Neural cell (in vitro differentiated cells): ENCODE data around the gene THAP4. TPM values are rescaled to one million over a fixed set of nuclear protein-coding genes. Genes with fewer than 3 reads are reported as not detected.

ENCODE experiments used
- H2AFZ ChIP-seq: fragments of 200-600, 300-800 bp; sonication (generic), shearing (Covaris generic); 2 replicates; pipeline ENCODE4 v1.6.0; 2014; ENCODE audit warnings: low read depth, mild to moderate bottlenecking, antibody characterized with exemption, low read length, moderate library complexity
- H3F3A ChIP-seq: fragments of 200-600 bp; shearing (Covaris generic); 2 replicates; pipeline ENCODE4 v1.6.1; 2016; ENCODE audit warnings: mild to moderate bottlenecking, moderate library complexity, mixed read lengths, antibody characterized with exemption, low read length; ENCODE audit not compliant: insufficient read depth, poor library complexity, severe bottlenecking
- H3K27ac ChIP-seq: fragments of 200-600, 300-800 bp; sonication (generic), shearing (Covaris generic); 2 replicates; pipeline ENCODE4 v1.5.1; 2014; ENCODE audit warnings: mild to moderate bottlenecking, low read length, moderate library complexity
- H3K27me3 ChIP-seq: fragments of 300-800, 200-600 bp; sonication (generic), shearing (Covaris generic); 2 replicates; pipeline ENCODE4 v1.6.0; 2014; ENCODE audit warnings: mild to moderate bottlenecking, low read depth, low read length, moderate library complexity; ENCODE audit not compliant: insufficient read depth
- H3K36me3 ChIP-seq: fragments of 300-800, 200-600 bp; sonication (generic), shearing (Covaris generic); 2 replicates; pipeline ENCODE4 v1.5.1; 2014; ENCODE audit warnings: mild to moderate bottlenecking, antibody characterized with exemption, low read length, moderate library complexity; ENCODE audit not compliant: insufficient read depth
- H3K4me2 ChIP-seq: fragments of 300-800, 200-600 bp; sonication (generic), shearing (Covaris generic); 2 replicates; pipeline ENCODE4 v1.6.0; 2014; ENCODE audit warnings: mild to moderate bottlenecking, low read length
- H3K4me3 ChIP-seq: fragments of 300-800, 200-600 bp; sonication (generic), shearing (Covaris generic); 2 replicates; pipeline ENCODE4 v1.5.1; 2014; ENCODE audit warnings: mild to moderate bottlenecking, low read length, moderate library complexity
- H3K79me2 ChIP-seq: fragments of 200-600 bp; shearing (Covaris generic); replicated peaks from 2 replicates; pipeline ENCODE4 v1.6.0; 2014; ENCODE audit warnings: mild to moderate bottlenecking, low read length, moderate library complexity; ENCODE audit not compliant: insufficient read depth
- H3K9ac ChIP-seq: fragments of 300-800, 200-600 bp; sonication (generic), shearing (Covaris generic); 2 replicates; pipeline ENCODE4 v1.6.1; 2016; ENCODE audit warnings: mild to moderate bottlenecking, low read length, mixed read lengths
- H3K9me2 ChIP-seq: fragments of 200-600 bp; shearing (Covaris generic); 2 replicates; pipeline ENCODE4 v1.6.1; 2016; ENCODE audit warnings: mild to moderate bottlenecking, low read length, mixed read lengths; ENCODE audit not compliant: insufficient read depth
- H3K9me3 ChIP-seq: fragments of 200-600, 300-800 bp; sonication (generic), shearing (Covaris generic); 2 replicates; pipeline ENCODE4 v1.6.1; 2016; ENCODE audit warnings: mild to moderate bottlenecking, mixed run types, low read length, moderate library complexity, mixed read lengths
- H4K20me1 ChIP-seq: fragments of 200-600 bp; shearing (Covaris generic); 2 replicates; pipeline ENCODE4 v1.6.1; 2016; ENCODE audit warnings: mild to moderate bottlenecking, mixed run types; ENCODE audit not compliant: insufficient read depth
- CTCF ChIP-seq: fragments of 450-650 bp; IDR thresholded peaks from 2 replicates; pipeline ENCODE4 v1.5.1; 2014; ENCODE audit warnings: antibody characterized with exemption, mild to moderate bottlenecking, moderate library complexity; ENCODE audit not compliant: poor library complexity, severe bottlenecking
- EP300 ChIP-seq: fragments of 450-650 bp; conservative IDR thresholded peaks from 2 replicates; pipeline ENCODE4 v1.6.1; 2014; ENCODE audit warnings: antibody characterized with exemption, mild to moderate bottlenecking, moderate library complexity; ENCODE audit not compliant: poor library complexity, severe bottlenecking
- EZH2 ChIP-seq: fragments of 200-600, 300-800 bp; shearing (Covaris generic), sonication (generic); IDR thresholded peaks from 2 replicates; pipeline ENCODE4 v1.6.1; 2014; ENCODE audit warnings: antibody characterized with exemption, low read length, borderline replicate concordance, mild to moderate bottlenecking; ENCODE audit not compliant: insufficient read depth, poor library complexity, severe bottlenecking
- MXI1 ChIP-seq: fragments of 450-650 bp; conservative IDR thresholded peaks from 2 replicates; pipeline ENCODE4 v1.6.1; 2014; ENCODE audit warnings: antibody characterized with exemption, mild to moderate bottlenecking; ENCODE audit not compliant: poor library complexity, severe bottlenecking
- POLR2AphosphoS5 ChIP-seq: IDR thresholded peaks from 2 replicates; pipeline ENCODE4 v1.6.1; 2012
- RAD21 ChIP-seq: fragments of 450-650 bp; conservative IDR thresholded peaks from 2 replicates; pipeline ENCODE4 v1.6.1; 2014; ENCODE audit warnings: antibody characterized with exemption, mild to moderate bottlenecking, moderate library complexity
- REST ChIP-seq: IDR thresholded peaks from 2 replicates; pipeline ENCODE4 v1.6.1; 2012; ENCODE audit warnings: borderline replicate concordance
- SMC3 ChIP-seq: fragments of 450-650 bp; conservative IDR thresholded peaks from 2 replicates; pipeline ENCODE4 v1.6.1; 2014; ENCODE audit warnings: antibody characterized with exemption, mild to moderate bottlenecking, moderate library complexity; ENCODE audit not compliant: poor library complexity
- TAF1 ChIP-seq: IDR thresholded peaks from 2 replicates; pipeline ENCODE4 v1.6.1; 2012; ENCODE audit warnings: low read depth
- polyA plus RNA-seq: library from polyadenylated mRNA; depleted of rRNA; stranded (reverse); fragments of >200 nt; gene quantifications from 2 replicates; pipeline ENCODE4 v1.2.3, GENCODE V29; 2014

The THAP4 gene
- polyA plus RNA-seq, 1 donor from 2014 or later: 30.8 TPM

- Histone ChIP-seq H3K4me2 (no peak overlapping the region), H3K4me3 (no peak overlapping the region), H3K9me3 (no peaks in the 10 kb centered on the region), H3K79me2 (no peaks in the 10 kb centered on the region), H3K36me3 (no peaks in the 10 kb centered on the region), H2AFZ (no peak overlapping the region), H3K27ac (no peak overlapping the region), H3K27me3 (no peaks in the 10 kb centered on the region), H3K9me2 (no peaks in the 10 kb centered on the region), H3K9ac (no peak overlapping the region), H4K20me1 (no peaks in the 10 kb centered on the region), H3F3A (no peaks in the 10 kb centered on the region)
- TF ChIP-seq TAF1 (no peak), CTCF (no peak), EZH2 (no peak), RAD21 (no peak), EP300 (no peak), POLR2AphosphoS5 (no peak), SMC3 (no peak), REST (no peak), MXI1 (no peak)
Measured at GRCh38 chr2:241612156-241613016, 24.6 kb downstream of the THAP4 start.

GRCh38 chr2:241611062-241611461 is 25.9 kb downstream of the THAP4 start:
- Histone ChIP-seq H3K27me3 (no peaks in the 10 kb centered on the region), H3K79me2 (no peaks in the 10 kb centered on the region), H3K36me3 (no peaks in the 10 kb centered on the region), H3K27ac (no peak overlapping the region), H2AFZ (no peak overlapping the region), H3F3A (no peaks in the 10 kb centered on the region), H3K4me2 (no peak overlapping the region), H4K20me1 (no peaks in the 10 kb centered on the region), H3K4me3 (no peak overlapping the region), H3K9me3 (no peaks in the 10 kb centered on the region), H3K9me2 (no peaks in the 10 kb centered on the region), H3K9ac (no peak overlapping the region)
- TF ChIP-seq TAF1 (no peak), EP300 (no peak), EZH2 (no peak), REST (no peak), POLR2AphosphoS5 (no peak), RAD21 (no peak), SMC3 (no peak), MXI1 (no peak), CTCF (no peak)
